ENCODE data around the gene FGF11.

DNA sequence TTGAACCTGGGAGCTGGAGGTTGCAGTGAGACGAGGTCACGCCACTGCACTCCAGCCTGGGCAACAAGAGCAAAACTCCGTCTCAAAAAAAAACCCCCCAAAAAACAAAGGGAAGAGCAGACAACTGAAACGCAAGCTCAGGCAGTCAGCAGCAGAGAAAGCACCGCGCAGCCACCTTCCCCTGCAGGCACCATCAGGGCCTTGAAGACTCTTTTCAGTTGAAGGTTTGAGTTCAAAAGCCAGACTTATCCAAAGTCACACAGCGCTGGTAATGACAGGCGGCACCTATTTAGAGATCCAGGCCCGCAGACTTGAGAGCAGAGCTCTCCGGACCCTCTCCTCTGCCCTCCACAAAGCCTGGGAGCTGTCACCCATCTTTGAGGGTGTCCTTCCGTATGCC lies 29.0 kb downstream of the FGF11 start:
- TF ChIP-seq POLR2A (IDR thresholded peaks at IDR 0.05; ENCODE audit: low read length) = no peak
- TF ChIP-seq GATA1 (IDR thresholded peaks at IDR 0.05; ENCODE audit: low read depth, low read length) = no peak

Measured in erythroblast (primary cell).